Suprapubic skin (tissue), 4 donors: ENCODE data around the gene USP40. TPM values are rescaled to one million over a fixed set of nuclear protein-coding genes. Genes with fewer than 3 reads are reported as not detected.
A peak's percentile ranks its signal among the peaks of the same experiment; 100 is the strongest.

Source experiments
- DNase-seq, 2 donors: peaks; one replicate each; pipeline ENCODE4 v3.0.0-alpha.2; 2019; ENCODE audit warnings: low spot score in 2 of 2
- H3K27ac ChIP-seq: fragments of 200-600 bp; sonication (generic); one replicate; pipeline ENCODE4 v1.5.1; 2019
- H3K27me3 ChIP-seq: fragments of 200-600 bp; sonication (generic); one replicate; pipeline ENCODE4 v1.5.1; 2019
- H3K36me3 ChIP-seq: fragments of 200-600 bp; sonication (generic); one replicate; pipeline ENCODE4 v1.5.1; 2019
- H3K4me1 ChIP-seq: fragments of 200-600 bp; sonication (generic); one replicate; pipeline ENCODE4 v1.5.1; 2019
- H3K4me3 ChIP-seq: fragments of 200-600 bp; sonication (generic); one replicate; pipeline ENCODE4 v1.5.1; 2019; ENCODE audit warnings: mild to moderate bottlenecking
- H3K9me3 ChIP-seq: fragments of 200-600 bp; sonication (generic); one replicate; pipeline ENCODE4 v1.5.1; 2019
- EP300 ChIP-seq: sonication (generic); formaldehyde crosslinking; IDR thresholded peaks from one replicate; pipeline ENCODE4 v1.6.1; 2017; ENCODE audit warnings: antibody characterized with exemption
- POLR2A ChIP-seq, 2 donors: fragments of 450-650 bp; IDR thresholded peaks; one replicate each; pipeline ENCODE4 v1.6.1; 2017; ENCODE audit warnings: antibody characterized with exemption in 2 of 2, mild to moderate bottlenecking in 2 of 2, moderate library complexity in 2 of 2
- POLR2AphosphoS5 ChIP-seq, 3 donors: sonication (generic); formaldehyde crosslinking; IDR thresholded peaks; one replicate each; pipeline ENCODE4 v1.6.1; 2017; ENCODE audit warnings: antibody characterized with exemption in 3 of 3
- WGBS: methylation state at CpG from one replicate; pipeline ENCODE4 v1.1.5; 2018; 5-methylcytosine and 5-hydroxymethylcytosine counted together
- total RNA-seq, 4 donors: library from RNA; depleted of rRNA; stranded (reverse); fragments of >200 nt; gene quantifications; one replicate each; pipeline ENCODE4 v1.1.0, GENCODE V29; 2016
- TF ChIP-seq, protein P1 (sequence below), 2 donors: fragments of 200-600 bp in 1 of 2; fragments of 450-650 bp in 1 of 2; sonication (generic) in 1 of 2; IDR thresholded peaks; one replicate each; pipeline ENCODE4 v1.5.1; 2016 to 2019; ENCODE audit warnings: antibody characterized with exemption in 2 of 2, mild to moderate bottlenecking in 1 of 2, moderate library complexity in 1 of 2

The USP40 gene
- total RNA-seq, 4 donors from 2014 or later, result 16.2 to 125 (median 40.1) TPM

DNA sequence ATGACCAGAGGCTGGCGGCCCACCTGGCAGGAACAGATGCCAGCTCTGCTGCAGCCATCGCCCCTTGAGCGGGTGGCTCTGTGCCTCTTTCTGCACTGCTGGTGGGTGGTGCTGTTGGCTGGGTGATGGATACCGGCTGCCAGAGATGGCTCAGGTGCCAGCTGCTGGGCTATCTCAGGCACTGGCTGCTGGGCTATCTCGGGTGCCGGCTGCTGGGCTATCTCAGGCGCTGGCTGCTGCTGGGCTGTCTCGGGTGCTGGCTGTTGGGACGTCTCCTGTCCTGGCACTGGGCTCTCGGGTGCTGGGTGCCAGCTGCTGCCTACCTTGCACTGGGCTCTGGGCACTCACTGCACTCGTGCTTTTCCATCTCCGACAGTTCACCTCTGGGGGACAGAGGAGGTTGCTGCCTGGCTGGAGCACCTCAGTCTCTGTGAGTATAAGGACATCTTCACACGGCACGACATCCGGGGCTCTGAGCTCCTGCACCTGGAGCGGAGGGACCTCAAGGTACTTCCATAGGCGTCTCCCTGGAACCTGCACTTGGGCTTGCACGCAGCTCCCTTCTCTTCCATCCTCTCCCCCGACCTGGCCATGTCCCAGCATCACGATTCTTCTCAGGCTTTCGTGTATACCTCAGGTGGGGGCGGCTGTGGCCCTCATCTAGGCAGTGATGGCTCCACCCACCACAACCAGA lies 98.4 kb downstream of the USP40 start:
- peaks cover 65% of the 10 kb centered on the region for H3K36me3 ChIP-seq
- H3K9me3 ChIP-seq, result no peaks in the 10 kb centered on the region
- H3K4me1 ChIP-seq, result peaks cover 10% of the 10 kb centered on the region
- TF ChIP-seq POLR2AphosphoS5 (IDR thresholded peaks at IDR 0.05), result no peak
- TF ChIP-seq, protein P1, sequence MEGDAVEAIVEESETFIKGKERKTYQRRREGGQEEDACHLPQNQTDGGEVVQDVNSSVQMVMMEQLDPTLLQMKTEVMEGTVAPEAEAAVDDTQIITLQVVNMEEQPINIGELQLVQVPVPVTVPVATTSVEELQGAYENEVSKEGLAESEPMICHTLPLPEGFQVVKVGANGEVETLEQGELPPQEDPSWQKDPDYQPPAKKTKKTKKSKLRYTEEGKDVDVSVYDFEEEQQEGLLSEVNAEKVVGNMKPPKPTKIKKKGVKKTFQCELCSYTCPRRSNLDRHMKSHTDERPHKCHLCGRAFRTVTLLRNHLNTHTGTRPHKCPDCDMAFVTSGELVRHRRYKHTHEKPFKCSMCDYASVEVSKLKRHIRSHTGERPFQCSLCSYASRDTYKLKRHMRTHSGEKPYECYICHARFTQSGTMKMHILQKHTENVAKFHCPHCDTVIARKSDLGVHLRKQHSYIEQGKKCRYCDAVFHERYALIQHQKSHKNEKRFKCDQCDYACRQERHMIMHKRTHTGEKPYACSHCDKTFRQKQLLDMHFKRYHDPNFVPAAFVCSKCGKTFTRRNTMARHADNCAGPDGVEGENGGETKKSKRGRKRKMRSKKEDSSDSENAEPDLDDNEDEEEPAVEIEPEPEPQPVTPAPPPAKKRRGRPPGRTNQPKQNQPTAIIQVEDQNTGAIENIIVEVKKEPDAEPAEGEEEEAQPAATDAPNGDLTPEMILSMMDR (IDR thresholded peaks at IDR 0.05), result no peak
- TF ChIP-seq POLR2A (IDR thresholded peaks at IDR 0.05), result no peak
- TF ChIP-seq EP300, result no peak
- peak; percentile 55 to 65 for DNase-seq
- H3K4me3 ChIP-seq, result no peak overlapping the region
- H3K27ac ChIP-seq, result no peak overlapping the region
- no peaks in the 10 kb centered on the region for H3K27me3 ChIP-seq
- 94% methylated on average over 20 of the region's 22 CpGs for WGBS

DNA sequence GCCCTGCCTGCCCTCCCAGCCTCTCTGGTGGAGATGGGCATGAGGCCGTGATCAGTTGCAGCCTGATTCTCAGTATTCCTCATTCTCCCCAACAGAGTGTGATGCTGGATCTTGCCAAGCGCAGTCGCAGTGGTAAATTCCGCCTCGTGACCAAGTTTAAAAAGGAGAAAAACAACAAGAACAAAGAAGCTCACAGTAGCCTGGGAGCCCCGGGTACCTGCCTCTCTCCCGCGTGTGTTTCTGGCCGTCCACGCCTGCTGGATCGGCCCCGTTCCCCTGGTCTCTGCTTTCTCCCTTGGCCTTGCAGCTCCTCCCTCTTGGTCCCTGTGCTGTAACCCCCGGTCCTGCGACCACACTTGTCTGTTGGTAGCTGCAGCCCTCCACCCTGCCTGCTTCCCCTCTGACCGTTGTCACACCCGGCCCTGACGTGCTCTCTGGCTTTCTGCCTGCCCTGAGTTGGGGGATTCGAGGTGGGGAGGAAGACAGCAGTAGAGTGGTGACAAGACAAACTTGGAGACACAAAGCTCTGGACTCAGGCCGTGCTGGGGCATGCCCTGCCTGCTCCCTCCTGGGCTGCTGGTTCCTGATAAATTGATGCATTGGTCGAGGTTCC lies 99.5 kb downstream of the USP40 start:
- Histone ChIP-seq H3K4me3 (no peak overlapping the region), H3K36me3 (peaks cover 76% of the 10 kb centered on the region), H3K27ac (no peak overlapping the region), H3K4me1 (peaks cover 10% of the 10 kb centered on the region), H3K27me3 (no peaks in the 10 kb centered on the region), H3K9me3 (no peaks in the 10 kb centered on the region)
- 91% methylated on average over 20 of the region's 20 CpGs for WGBS
- no peak for TF ChIP-seq POLR2A (IDR thresholded peaks at IDR 0.05)
- no peak for TF ChIP-seq EP300
- TF ChIP-seq POLR2AphosphoS5 (IDR thresholded peaks at IDR 0.05), result no peak
- TF ChIP-seq, protein P1 (IDR thresholded peaks at IDR 0.05), result no peak
- DNase-seq, result peak; percentile 54 to 65

DNA sequence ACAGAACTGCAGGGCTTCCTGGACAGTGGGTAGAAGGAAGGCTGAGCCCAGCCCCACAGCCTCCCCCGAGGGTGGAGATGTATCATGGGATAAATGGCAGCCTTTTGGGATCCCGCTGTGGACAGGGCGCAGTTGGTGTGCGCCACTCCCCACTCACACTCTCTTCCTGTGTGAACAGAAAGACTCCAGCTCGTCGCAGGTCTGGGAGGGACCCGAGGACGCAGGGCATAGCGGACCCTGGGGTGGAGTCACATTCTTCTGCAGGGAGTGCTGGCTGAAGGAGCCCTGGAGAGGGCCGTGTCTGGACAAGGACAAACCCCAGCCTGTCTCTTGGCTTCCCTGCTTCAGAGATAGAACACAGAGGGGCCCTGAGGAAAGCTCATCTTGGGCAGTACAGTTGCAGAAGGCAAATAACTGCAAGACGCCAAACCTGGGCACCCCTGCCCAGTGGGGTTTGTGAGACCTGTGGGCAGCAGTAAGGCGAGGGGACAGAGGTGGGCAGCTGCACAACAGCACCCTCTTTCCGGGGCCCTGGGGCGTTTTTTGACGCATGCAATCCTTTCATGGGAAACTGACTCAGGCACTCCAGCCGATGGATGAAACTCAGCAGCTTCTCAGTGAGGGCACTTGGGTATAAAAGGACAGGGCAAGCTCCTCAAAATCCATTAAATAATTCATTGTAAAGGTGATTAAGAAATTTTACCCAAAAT lies 101.9 kb downstream of the USP40 start:
- Histone ChIP-seq H3K36me3 (peaks cover 85% of the 10 kb centered on the region), H3K9me3 (no peaks in the 10 kb centered on the region), H3K4me1 (peaks cover 2% of the 10 kb centered on the region), H3K27me3 (no peaks in the 10 kb centered on the region), H3K4me3 (no peak overlapping the region), H3K27ac (no peak overlapping the region)
- DNase-seq, result peak; percentile 45 to 70
- WGBS, result 88% methylated on average over 14 of the region's 16 CpGs
- TF ChIP-seq, protein P1 (IDR thresholded peaks at IDR 0.05), result no peak
- TF ChIP-seq POLR2AphosphoS5 (IDR thresholded peaks at IDR 0.05) (no peak), EP300 (no peak), POLR2A (IDR thresholded peaks at IDR 0.05) (no peak)

DNA sequence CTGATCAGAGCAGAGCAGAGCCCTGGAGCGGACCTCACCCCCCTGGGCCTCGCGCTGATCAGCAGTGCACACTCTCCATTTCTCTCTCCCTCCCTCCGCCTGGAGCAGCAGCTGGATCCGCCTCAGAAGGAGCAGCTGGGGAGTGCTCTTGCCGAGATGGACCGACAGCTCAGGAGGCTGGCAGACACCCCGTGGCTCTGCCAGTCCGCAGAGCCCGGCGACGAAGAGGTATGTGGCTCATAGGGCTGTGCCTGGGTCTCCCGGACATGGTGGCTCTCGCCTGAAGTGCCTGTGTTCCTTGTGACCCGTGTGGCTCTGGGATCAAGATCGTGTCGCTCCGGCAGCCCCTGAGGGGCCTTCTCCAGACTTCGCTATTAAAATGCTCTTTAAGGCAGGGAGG lies 102.5 kb downstream of the USP40 start:
- no peak overlapping the region for H3K27ac ChIP-seq
- peaks cover 87% of the 10 kb centered on the region for H3K36me3 ChIP-seq
- peak in 1 of 2 donors; percentile 58 for DNase-seq
- H3K27me3 ChIP-seq, result no peaks in the 10 kb centered on the region
- TF ChIP-seq POLR2A (IDR thresholded peaks at IDR 0.05), result no peak
- no peak for TF ChIP-seq EP300
- TF ChIP-seq, protein P1 (IDR thresholded peaks at IDR 0.05), result no peak
- no peak for TF ChIP-seq POLR2AphosphoS5 (IDR thresholded peaks at IDR 0.05)
- no peak overlapping the region for H3K4me3 ChIP-seq
- WGBS, result over 99% methylated on average over 16 of the region's 19 CpGs
- H3K9me3 ChIP-seq, result no peaks in the 10 kb centered on the region
- no peaks in the 10 kb centered on the region for H3K4me1 ChIP-seq

DNA sequence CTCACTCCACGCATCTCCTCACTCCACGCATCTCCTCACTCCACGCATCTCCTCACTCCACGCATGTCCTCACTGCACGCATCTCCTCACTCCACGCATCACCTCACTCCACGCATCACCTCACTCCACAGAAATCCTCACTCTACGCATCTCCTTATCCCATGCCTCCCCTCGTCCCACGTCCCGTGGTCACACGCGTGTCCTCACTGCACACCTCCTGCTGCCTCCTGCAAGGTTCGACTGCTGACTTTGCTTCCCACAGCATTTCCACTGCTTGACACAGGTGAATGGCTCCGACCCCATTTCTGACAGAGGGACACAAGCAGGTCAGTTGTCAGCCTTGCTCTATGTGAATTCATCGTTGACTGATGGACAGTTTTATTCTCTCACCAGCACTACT lies 103.0 kb downstream of the USP40 start:
- WGBS, result 95% methylated on average over 16 of the region's 16 CpGs
- H3K27ac ChIP-seq, result no peak overlapping the region
- no peaks in the 10 kb centered on the region for H3K4me1 ChIP-seq
- peak in 1 of 2 donors; percentile 48 for DNase-seq
- no peak overlapping the region for H3K4me3 ChIP-seq
- H3K36me3 ChIP-seq, result peaks cover 87% of the 10 kb centered on the region
- no peaks in the 10 kb centered on the region for H3K27me3 ChIP-seq
- no peak for TF ChIP-seq POLR2A (IDR thresholded peaks at IDR 0.05)
- TF ChIP-seq, protein P1 (IDR thresholded peaks at IDR 0.05), result no peak
- TF ChIP-seq EP300, result no peak
- TF ChIP-seq POLR2AphosphoS5 (IDR thresholded peaks at IDR 0.05), result no peak
- H3K9me3 ChIP-seq, result no peaks in the 10 kb centered on the region
